Stimulated activated CD4-positive, alpha-beta T cell treated with anti-CD3 and anti-CD28 coated beads, Interleukin-4, amount 100 ng/mL, for 1 hour (primary cell): ENCODE data around the gene ZNF491.
"Not testable (repeated sequence)": the region's sequence is repeated elsewhere in the genome, so short reads cannot be mapped to it uniquely, and the experiment has no call there.

Source experiments
- DNase-seq: peaks from one replicate; pipeline ENCODE4 v3.0.0-alpha.2; 2020

Gene ZNF491

DNA sequence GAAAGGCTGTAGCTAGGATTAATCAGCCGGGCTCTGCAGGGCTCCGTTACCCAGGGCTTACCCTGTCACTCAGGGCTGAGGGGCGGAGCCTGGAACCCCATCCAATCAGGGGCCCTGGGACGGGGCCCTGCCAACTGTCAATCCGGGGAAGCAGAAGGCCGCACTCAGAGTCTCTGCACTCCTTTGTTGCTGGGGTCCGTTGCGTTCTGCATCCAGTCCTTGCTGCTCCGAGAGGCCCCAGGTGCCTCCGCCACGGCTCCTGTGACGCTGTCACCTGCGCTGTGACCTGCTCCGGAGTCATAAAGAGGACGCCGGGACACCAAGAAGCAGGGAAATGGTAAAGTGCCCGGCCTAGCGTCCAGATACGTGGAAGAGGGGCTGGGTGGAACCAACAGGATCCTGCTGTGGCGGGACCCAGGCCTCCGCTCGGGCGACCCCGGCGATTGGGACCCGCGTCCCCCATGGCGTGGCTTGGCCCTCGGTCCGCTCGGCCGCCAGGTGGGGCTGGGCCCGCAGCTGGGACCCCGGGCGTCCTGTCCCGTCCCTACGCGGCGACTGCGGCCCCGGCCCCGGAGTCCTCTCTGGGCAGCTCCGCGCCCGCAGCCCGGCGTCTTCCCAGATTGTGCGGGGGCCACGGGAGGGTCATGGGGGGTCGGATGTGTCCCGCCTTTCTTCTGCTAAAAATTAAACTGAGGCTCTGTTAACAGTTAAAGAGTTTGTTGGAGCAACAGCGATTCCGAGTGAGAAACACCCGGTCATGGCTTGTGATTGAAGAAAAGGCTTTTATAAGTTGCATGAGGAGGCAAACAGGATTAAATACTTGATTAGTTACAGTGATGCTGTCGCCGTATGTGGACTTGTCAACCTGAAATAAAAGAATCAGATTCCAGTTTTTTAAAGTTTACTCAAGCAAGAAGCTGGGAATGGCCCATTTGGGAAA, at the start of gene ZNF491:
ZNF491 (plus strand) TSS at position 133 of the 940 bp plus-strand sequence. CDS start 7,431 bp downstream, outside the sequence.
- peak; percentile 89 for DNase-seq

DNA sequence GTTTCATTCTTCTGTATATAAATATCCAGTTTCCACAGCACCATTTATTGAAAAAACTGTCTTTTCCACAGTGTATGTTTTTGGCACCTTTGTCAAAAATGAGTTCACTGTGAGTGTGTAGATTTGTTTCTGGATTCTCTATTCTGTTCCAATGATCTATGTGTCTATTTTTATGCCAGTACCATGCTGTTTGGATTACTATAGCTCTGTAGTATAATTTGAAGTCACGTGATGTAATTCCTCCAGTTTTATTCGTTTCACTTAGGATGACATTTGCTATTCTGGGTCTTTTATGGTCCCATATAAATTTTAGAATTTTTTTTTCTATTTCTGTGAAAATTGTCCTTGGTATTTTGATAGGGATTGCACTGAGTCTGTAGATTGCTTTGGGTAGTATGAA, 48.6 kb upstream of the ZNF491 start:
- no peak for DNase-seq

DNA sequence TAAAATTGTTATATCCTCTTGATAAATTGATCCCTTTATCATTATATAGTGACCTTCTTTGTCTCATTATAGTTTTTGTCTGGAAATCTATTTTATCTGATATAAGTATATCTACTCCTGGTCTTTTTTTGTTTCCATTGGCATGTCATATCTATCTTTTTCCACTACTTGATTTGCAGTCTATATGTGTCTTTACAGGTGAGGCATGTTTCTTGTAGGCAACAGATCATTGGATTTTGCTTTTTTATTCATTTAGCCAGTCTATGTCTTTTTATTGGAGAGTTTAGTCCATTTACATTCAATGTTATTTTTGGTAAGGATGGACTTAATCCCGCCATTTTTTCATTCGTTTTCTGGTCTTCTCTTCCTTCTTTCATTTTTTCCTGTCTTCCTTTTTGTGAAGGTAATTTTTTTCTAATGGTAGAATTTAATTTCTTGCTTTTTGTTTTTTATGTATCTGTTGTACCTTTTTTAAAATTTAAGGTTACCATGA, 46.0 kb upstream of the ZNF491 start:
- no peak for DNase-seq

- DNase-seq, result no peak
These were observed 43.7 kb upstream of the ZNF491 start for GRCh38 chr19:11754663-11755062.

GRCh38 chr19:11756965-11757364, 41.4 kb upstream of the ZNF491 start:
- no peak for DNase-seq

DNA sequence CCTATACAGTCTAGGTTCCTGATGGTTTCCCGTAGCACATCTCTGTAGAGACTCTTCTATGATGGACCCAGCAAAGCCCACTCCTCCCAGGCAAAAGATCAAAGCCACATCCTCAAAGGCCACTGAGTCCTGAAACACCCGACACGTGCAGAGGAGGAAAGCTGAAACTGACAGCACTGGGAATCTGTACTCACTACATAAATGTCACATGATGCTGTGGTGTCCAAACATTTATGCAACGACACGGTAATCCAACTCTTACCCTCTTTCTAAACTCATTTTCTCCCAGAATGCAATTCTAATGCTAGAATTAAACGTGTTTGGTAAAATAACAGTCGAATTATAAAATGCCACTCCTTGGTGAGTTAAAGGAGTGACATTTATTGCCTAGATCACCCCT, 38.5 kb upstream of the ZNF491 start:
- no peak for DNase-seq

GRCh38 chr19:11763117-11763516, 35.2 kb upstream of the ZNF491 start:
- no peak for DNase-seq

DNA sequence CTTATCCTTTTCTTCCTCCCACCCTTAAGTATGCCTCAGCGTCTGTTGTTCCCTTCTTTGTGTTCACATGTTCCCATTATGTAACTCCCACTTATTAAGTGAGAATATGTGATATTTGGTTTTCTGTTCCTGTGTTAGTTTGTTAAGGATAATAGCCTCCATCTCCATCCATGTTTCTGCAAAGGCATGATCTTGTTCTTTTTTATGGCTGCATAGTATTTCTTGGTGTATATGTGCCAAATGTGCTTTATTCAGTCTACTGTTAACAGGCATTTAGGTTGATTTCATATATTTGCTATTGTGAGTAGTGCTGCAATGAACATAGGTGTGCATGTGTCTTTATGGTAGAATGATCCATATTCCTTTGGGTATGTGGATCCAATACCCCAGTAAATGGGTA, 34.7 kb upstream of the ZNF491 start:
- no peak for DNase-seq

- peak; percentile 95 for DNase-seq
These were observed 31.4 kb upstream of the ZNF491 start, which contains the start of gene ZNF441 for GRCh38 chr19:11766597-11767591. Gene ZNF441 (plus strand): TSS chr19:11767000. CDS start chr19:11767194, 194 bp downstream.

- peak; percentile 21 for DNase-seq
These were observed 30.6 kb upstream of the ZNF491 start for GRCh38 chr19:11767633-11768133.

GRCh38 chr19:11769995-11770394, 28.3 kb upstream of the ZNF491 start:
- no peak for DNase-seq

DNA sequence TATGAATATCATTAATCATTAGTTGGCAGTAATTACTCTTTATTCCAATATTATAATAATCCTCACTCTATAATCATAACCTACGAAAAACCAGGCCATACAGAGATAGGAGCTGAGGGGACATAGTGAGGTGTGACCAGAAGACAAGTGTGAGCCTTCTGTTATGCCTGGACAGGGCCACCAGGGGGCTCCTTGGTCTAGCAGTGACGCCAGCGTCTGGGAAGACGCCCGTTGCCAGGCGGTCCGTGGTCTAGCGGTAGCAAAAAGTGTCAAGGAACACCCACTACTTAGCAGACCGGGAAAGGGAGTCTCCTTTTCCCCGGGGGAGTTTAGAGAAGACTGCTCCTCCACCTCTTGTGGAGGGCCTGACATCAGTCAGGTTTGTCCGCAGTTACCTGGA, 26.8 kb upstream of the ZNF491 start:
- DNase-seq, result not testable (repeated sequence)

GRCh38 chr19:11776669-11777068, 21.7 kb upstream of the ZNF491 start:
- DNase-seq, result not testable (repeated sequence)

- no peak for DNase-seq
These were observed 17.8 kb upstream of the ZNF491 start for GRCh38 chr19:11780431-11781020.

GRCh38 chr19:11781295-11782057, 16.8 kb upstream of the ZNF491 start:
- DNase-seq, result no peak

DNA sequence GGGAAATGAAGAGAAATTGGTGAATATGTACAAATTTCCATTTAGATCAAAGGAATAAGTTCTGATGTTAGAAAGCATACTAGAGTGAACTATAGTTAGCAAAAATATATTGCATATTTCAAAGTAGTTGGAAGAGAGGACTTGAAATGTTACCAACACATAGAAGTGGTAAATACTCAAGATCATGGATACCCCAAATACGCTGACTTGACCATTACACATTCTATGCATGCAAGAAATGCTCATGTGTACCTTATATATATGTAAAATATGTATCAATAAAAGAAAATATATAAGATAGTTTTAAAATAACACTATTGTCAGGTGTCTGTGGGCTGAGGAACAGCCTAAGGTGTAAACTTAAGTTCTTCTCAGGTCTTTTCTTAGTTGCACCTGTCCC, 14.6 kb upstream of the ZNF491 start:
- no peak for DNase-seq

- DNase-seq, result no peak
These were observed 14.0 kb upstream of the ZNF491 start for GRCh38 chr19:11784356-11784755.

GRCh38 chr19:11787536-11787935, 10.8 kb upstream of the ZNF491 start:
- no peak for DNase-seq

GRCh38 chr19:11792942-11793341, 5.4 kb upstream of the ZNF491 start:
- DNase-seq, result no peak

GRCh38 chr19:11797491-11797890, 832 bp upstream of the ZNF491 start:
- peak; percentile 65 for DNase-seq

DNA sequence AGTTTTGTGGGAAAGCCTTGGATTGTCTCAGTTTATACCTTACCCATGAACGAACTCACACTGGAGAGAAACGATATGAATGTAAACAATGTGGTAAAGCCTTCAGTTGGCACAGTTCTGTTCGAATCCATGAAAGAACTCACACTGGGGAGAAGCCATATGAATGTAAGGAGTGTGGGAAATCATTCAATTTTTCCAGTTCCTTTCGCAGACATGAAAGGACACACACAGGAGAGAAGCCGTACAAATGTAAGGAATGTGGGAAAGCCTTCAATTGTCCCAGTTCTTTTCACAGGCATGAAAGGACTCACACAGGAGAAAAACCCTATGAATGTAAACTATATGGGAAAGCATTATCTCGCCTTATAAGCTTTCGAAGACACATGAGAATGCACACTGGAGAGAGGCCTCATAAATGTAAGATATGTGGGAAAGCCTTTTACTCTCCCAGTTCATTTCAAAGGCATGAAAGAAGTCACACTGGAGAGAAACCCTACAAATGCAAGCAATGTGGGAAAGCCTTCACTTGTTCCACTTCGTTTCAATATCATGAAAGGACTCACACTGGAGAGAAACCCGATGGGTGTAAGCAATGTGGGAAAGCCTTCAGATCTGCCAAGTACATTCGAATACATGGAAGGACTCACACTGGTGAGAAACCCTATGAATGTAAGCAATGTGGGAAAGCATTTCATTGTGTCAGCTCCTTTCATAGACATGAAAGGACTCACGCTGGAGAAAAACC, 8.2 kb downstream of the ZNF491 start:
- no peak for DNase-seq
